Endothelial cell of umbilical vein (primary cell): Measurements from ENCODE around the gene VAV2. TPM values are rescaled to one million over a fixed set of nuclear protein-coding genes. Genes with fewer than 3 reads are reported as not detected.

ENCODE experiments used
- BruUV-seq: library from RNA; stranded (reverse); fragments of 400-500 nt; replicated peaks from 2 replicates; lab custom pipeline; 2021; lab: Mats Ljungman, UMichigan
- CTCF ChIA-PET: fragments of 300-600, 350-600 bp; sonication (Branson Sonifier 250); formaldehyde crosslinking; loops from one replicate; lab custom pipeline; 2021; ENCODE audit warnings: antibody characterized with exemption, inconsistent platforms; lab: Charles Lee
- POLR2A ChIA-PET: fragments of 300-600, 350-600 bp; sonication (Branson Sonifier 250); formaldehyde crosslinking; loops from one replicate; lab custom pipeline; 2021; ENCODE audit warnings: antibody characterized with exemption, inconsistent platforms; lab: Charles Lee
- DNase-seq: peaks from one replicate; pipeline ENCODE4 v3.0.0-alpha.2; 2011; ENCODE audit warnings: low read depth, low spot score
- FAIRE-seq: peaks from 2 replicates; lab custom pipeline; 2011; peaks lifted over from hg19 to GRCh38; lab: Jason Lieb, UNC
- H2AFZ ChIP-seq: 2 replicates; pipeline ENCODE4 v1.6.0; 2012; ENCODE audit warnings: low read depth, low read length, control low read depth, inconsistent platforms
- H3K27ac ChIP-seq: 2 replicates; pipeline ENCODE4 v1.5.1; 2011; ENCODE audit warnings: low read depth, mild to moderate bottlenecking, control low read depth, low read length, moderate library complexity; ENCODE audit not compliant: insufficient read depth
- H3K27me3 ChIP-seq, 2 experiments: 2 replicates each; pipeline versions ENCODE4 v1.6.0 to v1.6.1; 2011; ENCODE audit warnings: low read length in 2 of 2, mixed read lengths in 1 of 2; ENCODE audit not compliant: control insufficient read depth in 2 of 2, insufficient read depth in 2 of 2
- H3K36me3 ChIP-seq, 2 experiments: 2 replicates in 1 of 2; 3 replicates in 1 of 2; pipeline ENCODE4 v1.5.1; 2011; ENCODE audit warnings: low read length in 2 of 2, mild to moderate bottlenecking in 1 of 2, moderate library complexity in 1 of 2; ENCODE audit not compliant: control insufficient read depth in 2 of 2, insufficient read depth in 2 of 2; ENCODE audit errors: extremely low read depth in 1 of 2
- H3K4me1 ChIP-seq: 3 replicates; pipeline ENCODE4 v1.5.1; 2011; ENCODE audit warnings: mild to moderate bottlenecking, low read length; ENCODE audit not compliant: control insufficient read depth, insufficient read depth; ENCODE audit errors: extremely low read depth
- H3K4me2 ChIP-seq: 2 replicates; pipeline ENCODE4 v1.6.1; 2011; ENCODE audit warnings: low read length, control low read depth, mixed read lengths; ENCODE audit not compliant: insufficient read depth
- H3K4me3 ChIP-seq, 3 experiments: fragments of 200-600 bp in 1 of 3; sonication (generic), shearing (Covaris generic) in 1 of 3; replicated peaks in 1 of 3; 2 replicates each; pipeline ENCODE4 v1.5.1; 2011 to 2016; ENCODE audit warnings: control low read depth in 3 of 3, low read length in 3 of 3, mild to moderate bottlenecking in 2 of 3, inconsistent platforms in 1 of 3, low read depth in 1 of 3, moderate library complexity in 1 of 3; ENCODE audit not compliant: insufficient read depth in 1 of 3
- H3K79me2 ChIP-seq: 2 replicates; pipeline ENCODE4 v1.6.0; 2012; ENCODE audit warnings: low read length, inconsistent platforms; ENCODE audit not compliant: control insufficient read depth, insufficient read depth
- H3K9ac ChIP-seq: replicated peaks from 2 replicates; pipeline ENCODE3; 2011; ENCODE audit warnings: low read length, control low read depth; ENCODE audit not compliant: insufficient read depth; ENCODE audit errors: extremely low read depth
- H3K9me1 ChIP-seq: replicated peaks from 3 replicates; pipeline ENCODE4 v1.6.0; 2011; ENCODE audit warnings: mild to moderate bottlenecking, low read length; ENCODE audit not compliant: control insufficient read depth, insufficient read depth; ENCODE audit errors: extremely low read depth
- H3K9me3 ChIP-seq: replicated peaks from 2 replicates; pipeline ENCODE4 v1.5.1; 2012; ENCODE audit warnings: low read length, inconsistent platforms; ENCODE audit not compliant: control insufficient read depth, insufficient read depth
- H4K20me1 ChIP-seq: replicated peaks from 2 replicates; pipeline ENCODE3; 2011; ENCODE audit warnings: mild to moderate bottlenecking, low read length; ENCODE audit not compliant: control insufficient read depth, insufficient read depth; ENCODE audit errors: extremely low read depth
- EZH2 ChIP-seq: IDR thresholded peaks from 2 replicates; pipeline ENCODE4 v1.6.1; 2012; ENCODE audit warnings: borderline replicate concordance, low read depth, mild to moderate bottlenecking, moderate library complexity, low read length, inconsistent platforms; ENCODE audit not compliant: severe bottlenecking
- FOS ChIP-seq: IDR thresholded peaks from 2 replicates; pipeline ENCODE4 v1.6.1; 2011; ENCODE audit warnings: mild to moderate bottlenecking, low read length, moderate library complexity, borderline replicate concordance; ENCODE audit not compliant: insufficient read depth
- GATA2 ChIP-seq: IDR thresholded peaks from 2 replicates; pipeline ENCODE4 v1.7.0; 2011; ENCODE audit warnings: low read depth, mild to moderate bottlenecking, moderate library complexity, mixed read lengths, low read length; ENCODE audit not compliant: insufficient read length, insufficient read depth
- JUN ChIP-seq: IDR thresholded peaks from 2 replicates; pipeline ENCODE4 v1.6.1; 2011; ENCODE audit warnings: borderline replicate concordance, low read depth; ENCODE audit not compliant: insufficient read length, insufficient read depth
- MYC ChIP-seq: IDR thresholded peaks from one replicate; pipeline ENCODE4 v1.6.1; 2011; ENCODE audit warnings: mild to moderate bottlenecking, low read depth, low read length
- POLR2A ChIP-seq: IDR thresholded peaks from 2 replicates; pipeline ENCODE4 v1.6.1; 2012; ENCODE audit warnings: low read depth, mild to moderate bottlenecking, control low read depth, low read length
- POLR2AphosphoS5 ChIP-seq: IDR thresholded peaks from 2 replicates; pipeline ENCODE4 v1.6.1; 2012; ENCODE audit warnings: low read depth, mild to moderate bottlenecking, control low read depth, low read length, moderate library complexity; ENCODE audit not compliant: insufficient read depth
- dilution Hi-C: fragments of 300-500 bp; cut with MboI; formaldehyde crosslinking; loops from one replicate; pipeline ENCODE4 v1.15.0; 2019; ENCODE audit warnings: low sequenced_read_pairs; ENCODE audit not compliant: extremely low pct_ligation_motif_present
- intact Hi-C: fragments of 100-400 bp; cut with micrococcal nuclease; formaldehyde crosslinking; loops from one replicate; pipeline ENCODE4 v1.10.0; 2022
- polyA plus RNA-seq, 4 experiments: library from polyadenylated mRNA; depleted of rRNA in 3 of 4; stranded (reverse) in 3 of 4; unstranded in 1 of 4; fragments of >200 nt; gene quantifications; 2 replicates each; pipeline versions ENCODE4 v1.2.1 to v1.2.3, GENCODE V29; 2011 to 2012; ENCODE audit warnings: missing spikeins in 1 of 4
- total RNA-seq: library from RNA; stranded (reverse); gene quantifications from 2 replicates; pipeline ENCODE4 v1.2.3, GENCODE V29; 2021
- TF ChIP-seq, protein P1 (sequence below), 2 donors: IDR thresholded peaks; 1 replicate in 1 of 2; 2 replicates in 1 of 2; pipeline ENCODE4 v1.5.1; 2011; ENCODE audit warnings: low read length in 2 of 2, mild to moderate bottlenecking in 2 of 2, moderate library complexity in 2 of 2, control low read depth in 1 of 2, inconsistent platforms in 1 of 2, low read depth in 1 of 2; ENCODE audit not compliant: insufficient read depth in 1 of 2; ENCODE audit errors: extremely low read depth in 1 of 2
- TF ChIP-seq, protein P2 (sequence below): IDR thresholded peaks from 2 replicates; pipeline ENCODE4 v1.6.1; 2011; ENCODE audit not compliant: insufficient read depth, insufficient read length

Gene VAV2
- total and polyA plus RNA-seq, 2 donors (not counting 3 experiments of a cell fraction or from before 2014, with no cell fraction given): 10.6 to 30.6 TPM

DNA sequence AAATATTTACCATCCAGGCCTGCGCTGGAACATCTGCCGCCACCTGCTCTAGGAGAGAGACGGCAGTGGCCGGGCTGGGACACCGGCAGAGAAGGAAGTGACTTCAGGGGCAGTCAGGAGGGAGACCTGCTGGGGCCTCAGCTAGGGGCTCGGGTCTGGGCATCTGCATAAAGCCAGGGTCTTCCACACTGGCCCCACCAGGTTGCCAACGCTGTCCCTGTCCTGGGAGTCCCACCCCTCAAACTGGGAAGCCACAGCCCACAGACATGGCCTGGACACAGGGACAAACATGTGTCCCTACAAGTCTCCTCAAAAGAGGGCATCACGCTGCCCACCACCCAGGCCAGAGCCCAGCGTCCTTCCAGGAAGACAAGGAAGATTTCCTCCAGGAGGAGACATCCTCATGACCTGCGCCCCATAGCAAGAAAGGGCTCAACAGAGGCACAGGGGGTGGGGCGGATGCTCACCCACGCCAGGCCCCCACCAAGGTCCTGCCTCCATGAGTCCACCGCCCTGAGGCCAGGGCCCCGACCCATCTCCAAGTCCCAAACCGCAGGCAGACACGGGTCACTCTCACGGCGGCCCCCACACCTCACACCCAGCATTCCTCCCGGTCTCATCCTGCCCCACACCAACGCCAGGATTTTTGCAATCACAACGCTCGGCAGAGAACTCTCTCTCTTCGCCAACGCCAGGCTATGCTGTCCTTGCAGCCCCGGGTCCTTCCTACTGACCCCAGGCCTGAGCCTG lies 9.0 kb downstream of the VAV2 start:
- ChIA-PET CTCF (interaction anchor here (0.9 kb wide), 1 partner anchor 38 kb away, joined by 3 read pairs; no protein-coding TSS in a partner anchor), POLR2A (no interaction called here)
- H3K27me3 ChIP-seq: no peaks in the 10 kb centered on the region
- no peak for FAIRE-seq
- dilution Hi-C loops (no loop called here), intact Hi-C loops (no loop called here)
- H2AFZ ChIP-seq: no peak overlapping the region
- no peaks in the 10 kb centered on the region for H3K9me3 ChIP-seq
- H3K4me2 ChIP-seq: no peak overlapping the region
- BruUV-seq: no TSS peak
- DNase-seq: no peak
- no peaks in the 10 kb centered on the region for H3K36me3 ChIP-seq
- no peak overlapping the region for H3K4me3 ChIP-seq
- H4K20me1 ChIP-seq: no peaks in the 10 kb centered on the region
- TF ChIP-seq, protein P1, sequence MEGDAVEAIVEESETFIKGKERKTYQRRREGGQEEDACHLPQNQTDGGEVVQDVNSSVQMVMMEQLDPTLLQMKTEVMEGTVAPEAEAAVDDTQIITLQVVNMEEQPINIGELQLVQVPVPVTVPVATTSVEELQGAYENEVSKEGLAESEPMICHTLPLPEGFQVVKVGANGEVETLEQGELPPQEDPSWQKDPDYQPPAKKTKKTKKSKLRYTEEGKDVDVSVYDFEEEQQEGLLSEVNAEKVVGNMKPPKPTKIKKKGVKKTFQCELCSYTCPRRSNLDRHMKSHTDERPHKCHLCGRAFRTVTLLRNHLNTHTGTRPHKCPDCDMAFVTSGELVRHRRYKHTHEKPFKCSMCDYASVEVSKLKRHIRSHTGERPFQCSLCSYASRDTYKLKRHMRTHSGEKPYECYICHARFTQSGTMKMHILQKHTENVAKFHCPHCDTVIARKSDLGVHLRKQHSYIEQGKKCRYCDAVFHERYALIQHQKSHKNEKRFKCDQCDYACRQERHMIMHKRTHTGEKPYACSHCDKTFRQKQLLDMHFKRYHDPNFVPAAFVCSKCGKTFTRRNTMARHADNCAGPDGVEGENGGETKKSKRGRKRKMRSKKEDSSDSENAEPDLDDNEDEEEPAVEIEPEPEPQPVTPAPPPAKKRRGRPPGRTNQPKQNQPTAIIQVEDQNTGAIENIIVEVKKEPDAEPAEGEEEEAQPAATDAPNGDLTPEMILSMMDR (IDR thresholded peaks at IDR 0.05; ENCODE audit: extremely low read depth in 1 of 2, insufficient read depth in 1 of 2, low read depth in 1 of 2, low read length in 2 of 2): no peak
- no peak for TF ChIP-seq GATA2
- TF ChIP-seq FOS: no peak
- no peak for TF ChIP-seq POLR2AphosphoS5
- TF ChIP-seq POLR2A: no peak
- TF ChIP-seq, protein P2, sequence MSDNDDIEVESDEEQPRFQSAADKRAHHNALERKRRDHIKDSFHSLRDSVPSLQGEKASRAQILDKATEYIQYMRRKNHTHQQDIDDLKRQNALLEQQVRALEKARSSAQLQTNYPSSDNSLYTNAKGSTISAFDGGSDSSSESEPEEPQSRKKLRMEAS: no peak
- TF ChIP-seq EZH2: no peak
- no peak for TF ChIP-seq MYC
- no peak for TF ChIP-seq JUN
- H3K27ac ChIP-seq: no peak overlapping the region
- peaks cover 93% of the 10 kb centered on the region for H3K79me2 ChIP-seq
- H3K9me1 ChIP-seq: no peaks in the 10 kb centered on the region
- H3K4me1 ChIP-seq: peaks cover 14% of the 10 kb centered on the region
- no peak overlapping the region for H3K9ac ChIP-seq
